ENCODE data around the gene TMEM161B.

TMEM161B gene

GRCh38 chr5:88287846-88288527 lies 19.3 kb upstream of the TMEM161B start (continued):
- no peak for TF ChIP-seq SNAI2 (CRISPR knock-in tag; IDR thresholded peaks at IDR 0.05)
- no peak for TF ChIP-seq GLIS3 (CRISPR knock-in tag; IDR thresholded peaks at IDR 0.05)
- no peak for TF ChIP-seq ZFP3 (CRISPR knock-in tag; IDR thresholded peaks at IDR 0.05)
- TF ChIP-seq OSR1 (CRISPR knock-in tag; IDR thresholded peaks at IDR 0.05), result no peak
- no peak for TF ChIP-seq CSRNP3 (CRISPR knock-in tag; IDR thresholded peaks at IDR 0.05)
- no peak for TF ChIP-seq ZNF565 (CRISPR knock-in tag; conservative IDR thresholded peaks at IDR 0.05; ENCODE audit: low read depth)

- TF ChIP-seq PATZ1 (CRISPR knock-in tag; IDR thresholded peaks at IDR 0.05; ENCODE audit: borderline replicate concordance) (no peak), ZFP30 (CRISPR knock-in tag; IDR thresholded peaks at IDR 0.05) (no peak), RARB (CRISPR knock-in tag; IDR thresholded peaks at IDR 0.05) (no peak), CREB5 (CRISPR knock-in tag; IDR thresholded peaks at IDR 0.05; ENCODE audit: low read depth) (no peak), ZNF70 (CRISPR knock-in tag; IDR thresholded peaks at IDR 0.05) (no peak), OSR1 (CRISPR knock-in tag; IDR thresholded peaks at IDR 0.05) (no peak), ESRRG (CRISPR knock-in tag; IDR thresholded peaks at IDR 0.05) (no peak), ARNTL (CRISPR knock-in tag; IDR thresholded peaks at IDR 0.05; ENCODE audit: borderline replicate concordance, low read depth) (no peak), ZNF565 (CRISPR knock-in tag; conservative IDR thresholded peaks at IDR 0.05; ENCODE audit: low read depth) (no peak), TOX (CRISPR knock-in tag; IDR thresholded peaks at IDR 0.05; ENCODE audit: borderline replicate concordance) (no peak), CSDC2 (CRISPR knock-in tag; IDR thresholded peaks at IDR 0.05) (no peak)
- ATAC-seq, result no peak
Measured at GRCh38 chr5:88287302-88287701, 18.7 kb upstream of the TMEM161B start.

GRCh38 chr5:88283690-88284089 lies 15.0 kb upstream of the TMEM161B start:
- TF ChIP-seq CREB5 (CRISPR knock-in tag; IDR thresholded peaks at IDR 0.05; ENCODE audit: low read depth) (no peak), BACH2 (CRISPR knock-in tag; IDR thresholded peaks at IDR 0.05; ENCODE audit: borderline replicate concordance) (no peak), GLIS3 (CRISPR knock-in tag; IDR thresholded peaks at IDR 0.05) (no peak), ARNTL (CRISPR knock-in tag; IDR thresholded peaks at IDR 0.05; ENCODE audit: borderline replicate concordance, low read depth) (no peak), CSRNP3 (CRISPR knock-in tag; IDR thresholded peaks at IDR 0.05) (no peak), TSHZ2 (CRISPR knock-in tag; IDR thresholded peaks at IDR 0.05) (no peak), ZFP30 (CRISPR knock-in tag; IDR thresholded peaks at IDR 0.05) (no peak), ESRRG (CRISPR knock-in tag; IDR thresholded peaks at IDR 0.05) (no peak), ZNF8 (CRISPR knock-in tag; IDR thresholded peaks at IDR 0.05) (no peak), TCF4 (CRISPR knock-in tag; IDR thresholded peaks at IDR 0.05; ENCODE audit: borderline replicate concordance) (no peak), ISL1 (CRISPR knock-in tag; IDR thresholded peaks at IDR 0.05) (no peak), OSR1 (CRISPR knock-in tag; IDR thresholded peaks at IDR 0.05) (no peak)
- ATAC-seq, result no peak
